Measurements from ENCODE around the gene ARID1B.

GRCh38 chr6:157033428-157034140 lies 256.4 kb downstream of the ARID1B start:
- TF ChIP-seq CTCF (IDR thresholded peaks at IDR 0.05; ENCODE audit: poor library complexity) (no peak), EZH2 (IDR thresholded peaks at IDR 0.05; ENCODE audit: borderline replicate concordance) (no peak)
